Body of pancreas (tissue), 4 donors: ENCODE data around the gene COQ10A. TPM values are rescaled to one million over a fixed set of nuclear protein-coding genes. Genes with fewer than 3 reads are reported as not detected.

ENCODE experiments used
- ATAC-seq: fragments of 150-250 bp; one replicate; pipeline ENCODE4 v1.9.1; 2016
- DNase-seq, 4 donors: peaks; one replicate each; pipeline ENCODE4 v3.0.0-alpha.2; 2019
- H3K27ac ChIP-seq, 4 donors: fragments of 200-600 bp; sonication (generic); 1 replicate in 3 of 4; 2 replicates in 1 of 4; pipeline versions ENCODE4 v1.5.1 to v1.6.1; 2016 to 2019; ENCODE audit warnings: mild to moderate bottlenecking in 1 of 4, mixed read lengths in 1 of 4, moderate library complexity in 1 of 4
- H3K27me3 ChIP-seq, 2 donors: fragments of 200-600 bp; sonication (generic); one replicate each; pipeline ENCODE4 v1.6.0; 2016; ENCODE audit warnings: mild to moderate bottlenecking in 1 of 2
- H3K36me3 ChIP-seq, 2 donors: fragments of 200-600 bp; sonication (generic); replicated peaks in 1 of 2; 2 replicates each; pipeline ENCODE4 v1.5.1; 2016; ENCODE audit warnings: low read depth in 2 of 2; ENCODE audit not compliant: insufficient read depth in 1 of 2
- H3K4me1 ChIP-seq: fragments of 200-600 bp; sonication (generic); one replicate; pipeline ENCODE4 v1.6.0; 2016
- H3K4me3 ChIP-seq, 2 donors: fragments of 200-600 bp; sonication (generic); 1 replicate in 1 of 2; 2 replicates in 1 of 2; pipeline ENCODE4 v1.5.1; 2016 to 2019
- H3K9me3 ChIP-seq, 3 donors: fragments of 200-600 bp; sonication (generic); 1 replicate in 2 of 3; 2 replicates in 1 of 3; pipeline ENCODE4 v1.5.1; 2016
- POLR2A ChIP-seq, 3 donors: fragments of 450-650 bp; IDR thresholded peaks; one replicate each; pipeline ENCODE4 v1.6.1; 2016; ENCODE audit warnings: antibody characterized with exemption in 3 of 3, mild to moderate bottlenecking in 2 of 3
- WGBS, 2 donors: methylation state at CpG; one replicate each; pipeline ENCODE4 v1.1.5; 2017; 5-methylcytosine and 5-hydroxymethylcytosine counted together
- intact Hi-C: fragments of 100-400 bp; cut with DNase I; formaldehyde crosslinking; loops from one replicate; pipeline ENCODE4 v1.15.1; 2023
- total RNA-seq, 2 donors: library from RNA; depleted of rRNA; stranded (reverse); fragments of >200 nt; gene quantifications; one replicate each; pipeline ENCODE4 v1.1.0, GENCODE V29; 2016
- TF ChIP-seq, protein P1 (sequence below), 7 experiments: fragments of 450-650 bp in 4 of 7; fragments of 200-600 bp in 3 of 7; sonication (generic) in 3 of 7; IDR thresholded peaks; one replicate each; pipeline ENCODE4 v1.5.1; 2016 to 2019; ENCODE audit warnings: antibody characterized with exemption in 7 of 7

COQ10A gene
- total RNA-seq, 2 donors from 2014 or later = 28.0 to 34.9 TPM

DNA sequence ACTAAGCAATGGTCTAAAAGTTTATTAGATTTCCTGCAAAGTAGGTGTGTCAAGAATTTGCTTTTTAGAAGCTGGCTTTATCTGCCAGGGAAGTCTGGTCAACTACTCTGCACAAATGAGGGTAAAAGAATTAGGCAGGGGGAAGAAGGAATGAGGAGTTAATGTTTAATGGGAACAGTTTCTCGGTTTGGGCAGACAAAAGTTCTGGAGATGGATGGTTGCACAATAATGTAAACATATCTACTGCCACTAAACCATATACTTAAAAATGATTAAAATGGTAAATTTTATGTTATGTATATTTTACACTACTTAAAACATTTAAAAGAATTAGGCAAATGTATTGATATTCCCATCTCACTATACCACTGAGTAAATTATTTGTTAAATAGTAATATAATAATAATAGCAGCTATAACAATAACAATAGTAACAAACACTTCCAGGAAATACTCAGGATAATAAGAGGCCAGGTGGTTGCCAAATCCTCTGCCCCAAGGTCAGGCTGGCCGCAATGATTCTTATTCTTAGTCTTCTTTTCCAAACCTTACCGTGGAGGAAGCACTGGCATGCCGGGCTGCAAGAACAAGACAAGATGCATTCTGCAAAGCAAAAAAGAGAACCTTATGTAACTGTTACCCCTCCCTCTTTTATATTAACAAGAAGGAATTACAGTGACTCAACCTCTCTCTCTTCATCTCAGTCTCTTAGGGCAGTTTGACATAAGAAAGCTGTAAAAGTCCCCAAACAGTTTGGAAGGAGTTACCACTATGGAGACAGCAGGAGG is 19.5 kb downstream of the COQ10A start:
- peak overlapping the region in 1 of 4 donors; percentile 12 for H3K27ac ChIP-seq
- DNase-seq (peak in 1 of 4 donors; percentile 29), ATAC-seq (peak; percentile 33)
- no peaks in the 10 kb centered on the region for H3K27me3 ChIP-seq
- TF ChIP-seq POLR2A (IDR thresholded peaks at IDR 0.05) = no peak
- TF ChIP-seq, protein P1, sequence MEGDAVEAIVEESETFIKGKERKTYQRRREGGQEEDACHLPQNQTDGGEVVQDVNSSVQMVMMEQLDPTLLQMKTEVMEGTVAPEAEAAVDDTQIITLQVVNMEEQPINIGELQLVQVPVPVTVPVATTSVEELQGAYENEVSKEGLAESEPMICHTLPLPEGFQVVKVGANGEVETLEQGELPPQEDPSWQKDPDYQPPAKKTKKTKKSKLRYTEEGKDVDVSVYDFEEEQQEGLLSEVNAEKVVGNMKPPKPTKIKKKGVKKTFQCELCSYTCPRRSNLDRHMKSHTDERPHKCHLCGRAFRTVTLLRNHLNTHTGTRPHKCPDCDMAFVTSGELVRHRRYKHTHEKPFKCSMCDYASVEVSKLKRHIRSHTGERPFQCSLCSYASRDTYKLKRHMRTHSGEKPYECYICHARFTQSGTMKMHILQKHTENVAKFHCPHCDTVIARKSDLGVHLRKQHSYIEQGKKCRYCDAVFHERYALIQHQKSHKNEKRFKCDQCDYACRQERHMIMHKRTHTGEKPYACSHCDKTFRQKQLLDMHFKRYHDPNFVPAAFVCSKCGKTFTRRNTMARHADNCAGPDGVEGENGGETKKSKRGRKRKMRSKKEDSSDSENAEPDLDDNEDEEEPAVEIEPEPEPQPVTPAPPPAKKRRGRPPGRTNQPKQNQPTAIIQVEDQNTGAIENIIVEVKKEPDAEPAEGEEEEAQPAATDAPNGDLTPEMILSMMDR (IDR thresholded peaks at IDR 0.05) = no peak
- peaks cover 21% of the 10 kb centered on the region for H3K4me1 ChIP-seq
- intact Hi-C loops = no loop called here
- 18 to 23% methylated on average over 4 of the region's 4 CpGs for WGBS, 2 donors
- H3K36me3 ChIP-seq = peaks cover 3 to 14% of the 10 kb centered on the region in 2 donors
- no peaks in the 10 kb centered on the region for H3K9me3 ChIP-seq
- H3K4me3 ChIP-seq = no peak overlapping the region

DNA sequence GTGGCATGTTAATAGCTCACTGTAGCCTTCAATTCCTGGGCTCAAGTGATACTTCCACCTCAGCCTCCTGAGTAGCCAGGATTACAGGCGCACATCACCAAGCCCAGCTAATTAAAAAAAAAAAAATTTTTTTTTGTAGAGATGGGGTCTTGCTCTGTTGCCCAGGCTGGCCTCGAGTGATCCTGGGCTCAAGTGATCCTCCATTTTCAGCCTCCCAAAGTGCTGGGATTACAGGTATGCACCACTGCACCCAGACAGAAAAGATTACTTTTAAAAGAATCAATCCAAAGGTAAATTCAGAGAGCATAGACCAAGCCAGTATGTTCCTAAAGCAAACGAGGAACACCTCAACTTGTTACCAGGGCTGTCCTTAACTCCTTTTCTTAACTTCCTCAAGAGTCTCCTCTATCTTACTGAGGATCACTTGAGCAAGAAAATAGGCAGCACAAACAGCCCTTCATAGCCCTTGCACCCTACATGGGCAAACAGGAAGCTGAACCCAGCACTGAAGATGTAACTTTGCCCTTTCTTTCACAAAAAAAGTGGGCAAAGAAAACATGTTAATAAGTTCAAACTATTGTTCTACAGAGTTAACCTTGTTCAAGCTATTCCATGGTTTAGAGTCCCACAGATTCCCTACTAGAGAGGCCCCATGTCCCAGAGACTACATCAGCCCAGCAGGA is 22.1 kb downstream of the COQ10A start:
- 75 to 88% methylated on average over 2 to 3 of the region's 3 CpGs for WGBS, 2 donors
- peaks cover 2 to 3% of the 10 kb centered on the region in 2 donors for H3K36me3 ChIP-seq
- H3K27me3 ChIP-seq = no peaks in the 10 kb centered on the region
- no peak for ATAC-seq
- H3K4me1 ChIP-seq = peaks cover 31% of the 10 kb centered on the region
- DNase-seq = no peak
- H3K4me3 ChIP-seq = no peak overlapping the region
- no peaks in the 10 kb centered on the region for H3K9me3 ChIP-seq
- intact Hi-C loops = no loop called here
- H3K27ac ChIP-seq = no peak overlapping the region
- TF ChIP-seq POLR2A (IDR thresholded peaks at IDR 0.05) = no peak
- TF ChIP-seq, protein P1 (IDR thresholded peaks at IDR 0.05) = no peak

- Histone ChIP-seq H3K27me3 (no peaks in the 10 kb centered on the region), H3K4me3 (no peak overlapping the region), H3K27ac (no peak overlapping the region), H3K4me1 (peaks cover 27% of the 10 kb centered on the region), H3K9me3 (no peaks in the 10 kb centered on the region), H3K36me3 (no peaks in the 10 kb centered on the region)
- ATAC-seq = no peak
- no peak for TF ChIP-seq POLR2A (IDR thresholded peaks at IDR 0.05)
- TF ChIP-seq, protein P1 (IDR thresholded peaks at IDR 0.05) = no peak
- DNase-seq = no peak
- 76 to 85% methylated on average over 5 of the region's 5 CpGs for WGBS, 2 donors
- intact Hi-C loops = no loop called here
Measured at GRCh38 chr12:56293795-56294194, 27.1 kb downstream of the COQ10A start.

- DNase-seq (no peak), ATAC-seq (no peak)
- peaks cover 41% of the 10 kb centered on the region for H3K4me1 ChIP-seq
- no peaks in the 10 kb centered on the region for H3K9me3 ChIP-seq
- WGBS, 2 donors = 68 to 78% methylated on average over 5 of the region's 5 CpGs
- H3K27ac ChIP-seq = no peak overlapping the region
- H3K4me3 ChIP-seq = no peak overlapping the region
- no peaks in the 10 kb centered on the region for H3K27me3 ChIP-seq
- H3K36me3 ChIP-seq = no peaks in the 10 kb centered on the region
- TF ChIP-seq, protein P1 (IDR thresholded peaks at IDR 0.05) = no peak
- TF ChIP-seq POLR2A (IDR thresholded peaks at IDR 0.05) = no peak
- intact Hi-C loops = no loop called here
Measured at GRCh38 chr12:56296295-56296694, 29.6 kb downstream of the COQ10A start.
